HG03558 (cell line): ENCODE data around the gene SCEL.

Experiments
- ATAC-seq: cut with Tn5 transposase; IDR thresholded peaks from one replicate; pipeline ENCODE4 v1.9.1; 2021; ENCODE audit warnings: moderate number of reproducible peaks; ENCODE audit not compliant: unreplicated experiment; ENCODE audit errors: extremely low read depth

SCEL gene

DNA sequence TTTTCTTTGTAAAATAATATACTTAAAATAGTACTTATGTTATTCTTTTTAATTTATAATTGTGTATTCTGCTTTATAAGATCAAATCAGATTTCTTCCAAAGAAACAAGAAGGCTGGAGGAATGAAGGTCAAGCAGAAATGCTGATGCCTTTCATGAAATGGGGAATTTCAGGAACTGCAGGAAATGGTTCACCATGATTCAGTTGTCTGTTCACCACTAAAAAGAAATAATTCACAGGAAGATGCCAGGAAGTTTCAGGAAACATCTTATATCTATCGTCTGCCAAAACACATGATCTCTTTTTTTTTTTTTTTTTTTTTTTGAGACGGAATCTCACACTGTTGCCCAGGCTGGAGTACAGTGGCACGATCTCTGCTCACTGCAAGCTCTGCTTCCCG is 15.7 kb upstream of the SCEL start:
- ATAC-seq, result no peak

DNA sequence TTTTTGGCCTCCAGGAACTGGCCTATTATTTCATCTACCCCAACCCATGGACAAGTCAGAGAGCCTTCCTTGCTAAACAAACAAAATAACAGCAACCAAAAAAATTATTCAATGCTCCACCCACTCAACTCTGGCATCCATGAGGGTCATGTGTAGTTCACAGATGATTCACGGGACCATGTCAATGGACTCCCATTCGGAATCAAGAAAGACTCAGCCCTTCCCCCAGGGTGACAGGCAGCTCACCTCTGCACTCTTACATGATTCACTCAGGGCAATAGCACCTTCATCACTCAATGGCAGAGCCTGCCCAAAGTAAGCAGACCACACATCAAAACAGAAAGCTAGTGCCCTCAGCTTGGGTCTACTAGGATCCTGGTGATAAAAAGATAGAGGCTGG is 14.3 kb upstream of the SCEL start:
- no peak for ATAC-seq

DNA sequence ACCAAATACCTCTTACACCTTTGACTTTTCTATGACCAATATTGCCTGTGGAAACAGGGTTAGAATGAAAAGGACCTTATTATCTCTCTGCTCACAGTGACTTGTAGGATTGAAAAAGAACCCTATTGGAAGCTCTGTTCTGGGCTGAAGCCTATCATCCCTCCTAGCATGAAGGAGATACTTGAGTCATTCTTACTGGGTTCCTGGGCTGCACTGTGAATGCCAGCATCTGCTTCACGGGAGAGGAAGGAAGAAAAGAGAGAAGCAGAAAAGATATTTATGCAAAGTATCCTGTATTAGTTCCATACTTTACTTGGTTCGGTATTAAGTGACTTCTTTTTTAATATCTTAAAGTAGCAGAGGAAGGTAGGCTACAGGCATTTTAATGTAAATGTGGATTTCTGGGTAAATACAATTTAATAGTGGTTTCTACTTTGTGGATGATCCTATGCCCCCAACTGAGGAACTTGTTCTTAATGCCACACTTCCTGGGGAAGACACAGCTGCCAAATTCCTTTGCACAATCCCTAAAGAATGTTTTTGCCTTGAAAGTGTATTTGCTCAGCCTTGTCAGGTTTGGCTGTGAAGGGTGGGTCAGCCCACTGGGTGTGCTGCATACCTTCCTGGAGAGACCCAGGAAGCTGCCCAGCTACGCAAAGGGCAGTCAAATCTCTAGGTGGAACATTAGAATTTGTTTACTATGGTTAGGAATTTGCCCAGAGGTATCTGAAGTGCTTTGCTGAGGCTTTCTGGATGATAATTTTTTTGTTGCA is 13.7 kb upstream of the SCEL start:
- ATAC-seq, result no peak

DNA sequence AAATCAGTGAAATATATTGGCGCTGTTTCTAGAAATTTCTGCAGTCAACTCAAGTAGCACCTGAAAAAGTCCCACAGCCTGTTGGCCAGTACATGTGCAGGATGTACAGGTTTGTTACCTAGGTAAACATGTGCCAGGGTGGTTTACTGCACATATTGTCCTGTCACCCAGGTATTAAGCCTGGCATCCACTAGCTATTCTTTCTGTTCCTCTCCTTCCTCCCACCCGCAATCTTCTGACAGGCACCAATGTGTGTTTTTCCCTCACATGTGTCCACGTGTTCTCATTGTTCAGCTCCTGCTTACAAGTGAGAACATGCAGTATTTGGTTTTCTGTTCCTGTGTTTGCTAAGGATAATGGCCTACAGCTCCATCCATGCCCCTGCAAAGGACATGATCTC is 13.1 kb upstream of the SCEL start:
- no peak for ATAC-seq

DNA sequence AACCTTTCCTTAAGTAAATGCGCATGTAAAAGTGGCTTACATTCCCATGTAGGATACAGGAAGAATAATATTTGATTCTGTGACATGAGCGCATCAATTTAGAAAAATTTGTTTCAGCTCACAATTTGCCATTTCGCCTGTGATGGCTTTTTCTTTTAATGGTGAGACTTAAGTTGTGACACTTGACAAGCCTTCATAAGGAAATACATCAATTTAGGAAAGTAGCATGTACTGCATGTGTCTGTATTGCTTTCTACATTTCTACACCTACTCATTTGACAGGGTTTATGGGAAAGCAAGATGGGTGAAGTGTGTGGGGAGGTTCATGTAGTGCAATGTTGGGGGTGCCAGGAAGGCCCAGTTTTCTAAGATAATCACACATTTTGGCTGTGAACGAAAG is 12.1 kb upstream of the SCEL start:
- ATAC-seq, result no peak

DNA sequence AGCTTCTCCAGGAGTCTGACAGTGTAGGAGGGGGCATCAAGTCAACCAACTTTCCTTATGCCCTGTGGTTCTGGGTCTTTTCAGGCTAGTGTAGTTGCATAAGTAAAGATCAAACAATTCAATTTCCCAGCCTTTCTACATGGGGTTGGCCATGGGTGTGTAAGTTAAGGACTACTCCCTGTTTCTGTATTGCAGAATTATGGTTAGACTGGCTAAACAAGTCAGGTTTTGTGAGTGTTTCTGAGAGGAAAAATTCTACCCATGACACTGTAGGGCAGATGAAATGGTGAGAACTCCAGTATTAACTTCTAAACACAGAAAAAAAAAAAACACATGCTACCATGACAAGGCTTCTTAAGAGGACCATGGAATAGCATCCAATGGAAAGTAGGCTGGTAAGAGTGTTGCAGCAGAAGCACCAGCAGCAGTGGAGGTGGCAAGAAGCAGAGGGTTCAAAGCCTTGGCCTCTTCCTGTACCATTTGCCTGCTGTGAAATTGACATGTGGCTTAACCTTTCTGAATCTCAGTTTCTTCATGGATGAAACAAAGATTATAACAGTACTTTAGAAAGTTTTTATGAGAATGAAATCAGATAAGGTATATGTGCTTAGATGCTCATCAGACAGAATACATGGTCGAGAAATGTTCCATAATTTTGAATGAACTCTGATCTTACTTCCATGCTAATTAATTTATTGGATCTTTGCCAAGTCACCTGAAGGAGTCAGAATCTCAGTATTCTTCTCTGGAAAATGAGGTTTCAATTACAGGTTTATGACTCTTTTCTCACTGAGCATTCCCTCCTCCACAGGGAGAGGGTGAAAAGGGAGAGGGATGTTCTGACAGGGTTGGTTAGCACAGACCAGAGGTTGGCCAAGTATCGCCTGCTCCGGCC is 11.4 kb upstream of the SCEL start:
- ATAC-seq, result no peak

DNA sequence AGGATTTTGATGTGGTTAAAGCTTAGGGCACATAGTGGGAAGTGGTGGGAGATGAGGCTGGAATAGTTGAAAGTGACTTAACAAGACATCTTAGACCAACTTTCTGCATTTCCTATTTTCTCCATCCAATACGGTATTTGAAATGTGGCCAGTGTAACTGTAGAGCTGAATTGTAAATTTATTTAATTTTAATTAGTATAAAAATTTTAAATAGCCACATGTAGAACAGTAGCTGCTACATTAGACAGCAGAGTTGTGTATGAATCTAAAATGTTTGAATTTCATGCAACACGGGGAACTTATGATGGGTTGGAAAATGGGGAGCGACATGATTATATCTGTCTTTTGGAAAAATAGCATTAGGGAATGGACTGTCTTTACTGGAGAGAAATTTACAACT is 7.1 kb upstream of the SCEL start:
- no peak for ATAC-seq

DNA sequence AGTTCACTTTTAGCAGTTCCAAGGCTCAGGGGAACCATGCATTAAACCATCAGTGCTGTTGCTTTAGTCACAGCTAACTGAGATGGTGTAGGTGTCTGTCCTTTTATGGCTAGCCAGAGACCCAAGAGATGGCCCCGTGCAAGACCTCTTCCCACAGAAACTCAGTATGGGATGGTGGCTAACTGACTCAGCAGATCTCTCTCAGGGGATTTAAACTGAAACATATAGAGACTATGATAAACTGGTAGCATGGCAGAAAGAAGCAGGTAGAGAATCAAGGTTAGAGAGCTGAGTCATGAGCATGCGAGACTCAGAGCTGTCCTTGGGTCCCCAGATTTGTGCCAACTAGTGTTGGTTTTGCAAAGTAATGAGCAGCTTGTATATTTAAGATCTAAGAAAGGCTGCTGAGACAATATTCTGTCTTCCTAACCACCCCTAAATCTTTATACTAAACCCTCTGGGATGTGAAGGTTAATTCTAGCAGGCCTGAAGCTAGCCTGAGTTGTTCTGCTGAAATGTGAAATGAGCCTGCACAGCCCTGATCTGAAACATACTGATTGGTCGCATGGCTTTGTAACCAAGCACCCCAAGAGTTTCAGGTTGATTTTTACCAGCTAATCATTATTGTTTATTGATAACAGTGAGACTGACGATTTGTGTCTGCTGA is 6.5 kb upstream of the SCEL start:
- ATAC-seq, result peak; percentile 74

DNA sequence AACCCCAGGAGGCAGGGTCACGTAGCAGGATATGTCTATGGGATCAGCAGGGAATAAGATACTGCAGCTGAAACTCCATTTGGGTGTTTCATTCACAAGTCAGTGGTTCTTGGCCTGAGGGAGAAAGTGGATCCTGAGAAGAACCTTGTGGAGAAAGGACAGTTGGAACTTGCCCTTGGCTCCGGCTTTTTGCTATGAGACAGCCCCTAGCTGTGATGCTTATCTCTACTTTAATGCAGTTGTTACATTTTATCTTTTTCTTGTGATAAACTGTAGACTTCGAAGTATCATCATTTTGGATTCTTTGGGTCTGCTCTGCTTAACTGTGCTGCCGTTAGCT is 6.0 kb upstream of the SCEL start:
- no peak for ATAC-seq

DNA sequence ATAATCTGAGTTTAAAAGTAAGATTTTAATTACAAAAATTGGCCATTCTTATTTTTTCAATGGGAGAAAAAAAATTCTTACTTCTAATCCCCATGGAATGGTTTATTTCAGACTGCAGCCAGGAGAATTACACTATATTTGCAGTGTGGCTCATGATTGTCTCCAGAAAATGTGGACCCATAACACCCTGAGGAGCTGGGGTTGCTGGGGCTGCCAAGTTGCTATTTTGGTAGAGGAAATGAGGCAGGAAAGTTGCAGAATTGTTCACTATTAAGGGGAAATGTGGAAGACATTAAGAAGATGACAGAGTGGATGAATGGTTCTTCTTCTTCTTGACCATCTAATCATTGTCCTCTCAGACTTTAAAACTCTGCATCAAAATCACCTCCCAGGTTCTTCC is 4.6 kb upstream of the SCEL start:
- no peak for ATAC-seq

DNA sequence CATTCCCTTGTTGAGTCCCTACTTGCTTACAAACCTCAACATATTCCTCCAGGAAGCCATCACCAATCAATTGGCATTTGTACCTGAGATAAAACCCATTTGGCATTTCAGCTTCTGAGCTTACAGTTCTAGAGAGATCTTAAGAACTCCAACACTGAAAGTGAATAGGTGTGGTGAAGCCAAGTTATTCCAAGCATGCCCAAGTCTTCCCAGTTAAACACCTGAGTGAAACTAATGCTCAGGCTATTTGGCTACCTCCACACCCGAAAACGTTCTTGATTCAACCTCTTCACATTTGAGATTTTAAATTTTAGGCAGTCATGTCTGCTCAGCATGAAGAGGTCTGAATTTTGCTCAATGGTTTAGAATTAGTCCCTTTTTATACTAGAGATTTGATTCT is 2.5 kb upstream of the SCEL start:
- ATAC-seq, result no peak

DNA sequence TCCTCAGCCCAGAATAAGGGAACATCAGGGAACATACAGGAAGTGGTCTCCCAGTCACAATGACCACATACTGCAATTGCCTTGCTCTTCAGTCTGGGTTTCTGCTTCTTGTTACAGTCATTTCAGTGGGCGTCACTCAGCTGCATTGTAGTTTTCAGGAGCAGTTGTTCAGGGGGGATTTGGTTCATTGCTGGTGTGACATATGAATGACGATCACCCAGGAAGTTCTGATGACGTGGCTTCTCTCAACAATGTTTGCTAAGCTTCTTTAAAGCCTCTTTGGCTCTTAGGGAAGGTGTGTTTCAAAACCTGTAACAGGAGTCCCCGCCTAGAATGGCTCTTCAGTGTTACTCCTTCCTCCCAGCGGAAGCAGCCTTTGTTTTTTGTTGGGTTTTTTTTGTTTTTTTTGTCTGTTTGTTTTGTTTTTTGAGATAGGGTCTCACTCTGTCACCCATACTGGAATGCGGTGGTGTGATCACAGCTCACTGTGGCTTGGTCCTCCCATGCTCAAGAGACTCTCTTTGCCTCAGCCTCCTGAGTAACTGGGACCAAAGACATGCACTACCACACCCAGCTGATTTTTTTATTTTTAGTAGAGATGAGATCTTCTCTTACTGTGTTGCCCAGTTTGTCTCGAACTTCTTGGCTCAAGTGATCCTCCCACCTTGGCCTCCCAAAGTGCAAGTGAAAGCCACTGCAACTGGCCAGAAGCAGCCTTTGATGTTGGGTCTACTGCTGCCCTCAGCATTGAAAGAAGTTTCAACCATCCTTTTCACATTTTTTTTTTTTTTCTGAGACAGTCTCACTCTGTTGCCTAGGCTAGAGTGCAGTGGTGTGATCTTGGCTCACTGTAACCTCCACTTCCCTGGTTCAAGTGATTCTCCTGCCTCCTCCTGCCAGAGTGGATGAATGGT is 1.4 kb upstream of the SCEL start:
- ATAC-seq, result no peak

DNA sequence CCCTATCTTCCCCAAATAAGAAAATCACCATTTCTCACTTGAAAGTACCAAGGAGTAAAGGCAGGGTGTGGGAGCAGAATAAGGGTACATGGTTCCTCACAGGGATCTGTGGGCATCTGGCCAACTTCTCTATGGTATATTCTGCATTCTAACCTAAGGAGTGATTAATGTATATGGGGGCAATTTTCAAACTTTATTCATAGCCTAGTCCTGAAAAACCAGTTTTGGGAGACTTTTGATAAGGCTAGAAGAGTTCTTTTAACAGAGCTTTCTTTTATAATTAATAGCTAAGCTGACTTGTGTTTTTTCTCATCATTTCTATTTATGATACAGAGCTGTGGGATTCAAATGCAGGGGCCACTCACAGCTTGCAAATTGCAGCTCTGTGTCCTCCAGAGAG is 852 bp downstream of the SCEL start:
- no peak for ATAC-seq

DNA sequence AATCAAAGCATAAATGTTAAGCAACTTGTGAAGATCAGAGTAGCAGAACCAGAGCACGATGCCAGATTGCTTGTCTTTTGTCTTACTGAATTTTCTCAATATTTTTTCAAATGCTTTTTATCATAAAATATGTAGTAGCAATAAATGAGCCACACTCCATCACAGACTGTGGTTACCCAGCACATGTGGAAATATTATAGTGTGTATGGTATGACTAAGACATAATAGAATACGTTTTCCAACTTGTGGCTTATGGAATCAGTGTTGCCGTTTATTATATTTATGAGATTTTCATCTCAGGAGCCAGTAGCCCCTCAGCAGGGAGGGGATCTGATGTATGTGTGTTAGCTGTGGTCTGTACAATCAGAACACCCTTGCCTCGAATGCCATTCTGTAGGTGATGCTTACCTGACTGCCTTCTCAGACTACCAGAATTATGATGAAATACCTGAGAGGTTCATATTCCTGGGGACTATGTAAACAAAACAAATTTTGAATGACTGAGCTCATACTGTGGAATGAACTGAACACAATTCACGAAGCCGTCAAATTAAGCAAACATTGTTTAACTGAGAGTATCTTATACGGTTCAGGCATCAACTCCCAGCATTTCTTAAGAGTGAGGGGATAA is 1.9 kb downstream of the SCEL start:
- no peak for ATAC-seq

DNA sequence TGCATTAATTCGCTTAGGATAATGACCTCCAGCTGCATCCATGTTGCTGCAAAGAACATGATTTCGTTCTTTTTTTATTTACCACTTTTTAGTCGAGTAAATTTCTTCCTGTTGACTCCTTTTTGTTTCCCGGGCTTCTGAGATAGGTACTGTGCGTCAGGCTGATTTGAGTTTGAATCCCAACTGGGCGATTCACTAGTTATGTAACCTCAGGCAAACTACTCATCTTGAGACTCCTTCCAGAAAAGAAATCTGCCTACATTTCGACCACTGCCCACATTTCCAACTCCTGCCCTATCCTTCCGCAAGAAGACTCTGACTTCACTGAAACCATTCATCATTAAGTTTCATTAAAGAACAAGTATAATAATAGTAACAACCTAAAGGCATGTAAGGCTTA is 8.2 kb downstream of the SCEL start:
- ATAC-seq, result no peak

DNA sequence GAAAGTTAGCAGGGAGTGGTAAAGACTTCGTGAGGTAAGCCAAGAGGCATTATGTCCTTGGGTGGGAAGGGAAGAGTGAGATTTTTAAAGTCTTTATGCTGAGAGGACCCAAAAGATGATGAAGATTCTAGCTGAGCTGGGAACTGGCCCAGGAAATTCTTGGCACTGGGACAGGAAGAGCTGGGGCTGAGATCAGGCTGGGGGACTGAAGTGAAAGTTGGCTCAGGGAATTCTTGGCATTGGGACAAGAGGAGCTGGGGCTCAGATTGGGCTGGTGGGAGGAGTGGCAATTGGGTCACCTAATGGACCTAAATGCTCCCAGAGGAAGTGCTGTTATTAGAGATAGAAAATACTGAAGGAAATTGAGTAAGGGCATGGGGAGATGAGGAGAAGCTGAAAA is 8.8 kb downstream of the SCEL start:
- no peak for ATAC-seq

DNA sequence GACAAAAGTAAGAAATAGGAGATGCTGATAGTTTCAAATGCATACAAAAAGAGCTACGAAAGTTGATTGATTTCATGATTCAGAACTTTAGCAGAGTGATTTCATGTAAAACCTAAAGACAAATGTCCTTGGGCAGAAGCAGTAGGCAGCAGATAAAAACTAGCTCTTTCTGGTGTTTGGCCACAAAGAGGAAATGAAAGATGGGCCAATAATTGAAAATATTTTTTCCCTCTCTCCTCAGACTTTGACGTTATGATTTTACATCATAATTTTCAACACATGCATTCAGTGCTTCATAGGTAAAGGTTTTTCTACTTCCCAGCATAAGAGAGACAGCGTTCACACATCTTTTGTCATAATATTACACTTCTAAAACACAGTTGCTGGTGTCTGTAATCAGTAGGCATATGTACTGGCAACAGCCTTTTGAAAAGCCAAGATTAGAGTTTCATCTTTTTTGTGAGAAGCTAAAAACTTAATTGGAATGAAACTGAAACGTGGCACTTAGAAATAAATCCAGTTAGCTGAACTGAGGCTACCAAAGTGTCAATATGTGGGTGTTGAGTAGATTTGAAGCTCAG is 9.3 kb downstream of the SCEL start:
- no peak for ATAC-seq

DNA sequence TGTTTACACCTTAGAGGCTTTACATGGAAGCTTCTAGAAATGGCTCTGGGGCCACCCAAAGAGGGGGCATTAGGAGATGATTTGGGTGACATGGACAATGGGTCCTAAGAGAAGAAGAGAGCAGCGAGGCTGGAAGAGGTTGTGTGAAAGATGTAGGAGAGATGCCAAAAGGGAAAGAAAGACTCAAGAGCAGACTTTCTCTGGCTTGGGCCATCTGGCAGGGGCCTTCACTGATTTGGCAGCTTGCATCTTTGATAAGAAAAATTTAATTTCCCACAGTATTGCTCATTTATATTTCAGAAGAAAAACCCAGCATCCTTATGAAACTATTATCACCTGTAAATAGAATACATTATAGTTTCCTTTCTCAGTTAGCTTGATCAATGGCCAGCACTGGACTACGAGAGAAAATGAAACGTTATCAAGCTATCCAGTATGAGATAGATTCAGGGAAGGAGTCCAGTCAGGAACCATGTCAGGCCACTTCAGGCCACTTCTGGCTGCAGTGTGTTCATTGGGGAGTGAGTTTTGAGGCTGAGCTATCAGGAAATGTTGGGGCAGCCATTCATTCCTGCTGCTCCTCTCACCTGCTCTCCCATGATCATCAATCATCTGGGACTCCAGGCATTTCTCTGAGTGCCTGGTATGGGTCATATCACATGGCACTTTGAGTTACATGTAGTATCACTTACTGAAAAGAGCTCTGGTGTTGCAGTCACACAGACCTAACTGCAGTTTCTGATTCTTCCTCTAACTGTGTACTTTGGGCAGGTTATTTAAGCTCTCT is 10.3 kb downstream of the SCEL start:
- ATAC-seq, result no peak

DNA sequence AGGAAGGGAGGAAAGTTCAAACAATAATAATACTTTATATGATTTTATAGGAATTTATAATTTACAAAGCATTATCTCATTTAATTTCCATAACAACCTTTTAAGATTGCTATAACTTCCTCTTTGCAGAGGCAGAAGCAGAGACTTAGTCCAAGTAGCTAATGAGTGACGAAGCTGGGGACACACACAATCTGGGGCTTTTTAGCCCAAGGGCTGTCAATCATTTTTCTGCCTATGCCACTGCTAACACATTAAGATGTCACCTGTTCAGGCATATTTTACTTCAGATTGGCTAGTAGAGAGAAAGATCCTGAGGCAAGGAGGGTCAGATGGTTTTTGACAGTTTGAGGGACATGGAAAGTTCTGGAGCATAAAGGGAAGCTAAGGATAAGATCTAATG is 12.6 kb downstream of the SCEL start:
- ATAC-seq, result peak; percentile 42
